HepG2 (cell line): ENCODE measurements around the gene NUDT3. TPM values are rescaled to one million over a fixed set of nuclear protein-coding genes. Genes with fewer than 3 reads are reported as not detected.
A peak's percentile ranks its signal among the peaks of the same experiment; 100 is the strongest.

Experiments
- HOXA7 ChIP-seq: sonication (generic); formaldehyde crosslinking; IDR thresholded peaks from 2 replicates; pipeline ENCODE4 v1.8.1; 2022; ENCODE audit warnings: mild to moderate bottlenecking, missing genetic modification reagents, moderate library complexity
- KLF16 ChIP-seq, 2 experiments: sonication (generic) in 1 of 2; formaldehyde crosslinking in 1 of 2; IDR thresholded peaks; 2 replicates each; pipeline versions ENCODE4 v1.6.1 to v1.8.0; 2016 to 2023; ENCODE audit warnings: missing genetic modification reagents in 2 of 2, missing compliant biosample characterization in 1 of 2
- MED1 ChIP-seq: sonication (generic); formaldehyde crosslinking; IDR thresholded peaks from 2 replicates; pipeline ENCODE4 v1.4.0; 2020; ENCODE audit warnings: missing genetic modification reagents
- MIXL1 ChIP-seq: IDR thresholded peaks from 2 replicates; pipeline ENCODE4 v1.6.1; 2016
- NFE2L2 ChIP-seq: fragments of 150-350 bp; IDR thresholded peaks from 2 replicates; pipeline ENCODE4 v1.6.1; 2014; ENCODE audit warnings: low read length
- PAX8 ChIP-seq: sonication (generic); formaldehyde crosslinking; IDR thresholded peaks from 2 replicates; pipeline ENCODE4 v1.8.0; 2022; ENCODE audit warnings: mild to moderate bottlenecking, missing genetic modification reagents, borderline replicate concordance
- STAG1 ChIP-seq: sonication (generic); formaldehyde crosslinking; IDR thresholded peaks from 2 replicates; pipeline ENCODE4 v1.4.0; 2020; ENCODE audit warnings: missing genetic modification reagents
- ZKSCAN8 ChIP-seq: IDR thresholded peaks from 2 replicates; pipeline ENCODE4 v1.6.1; 2016; ENCODE audit warnings: borderline replicate concordance, missing genetic modification reagents, missing compliant biosample characterization
- ZNF343 ChIP-seq: sonication (generic); formaldehyde crosslinking; IDR thresholded peaks from 2 replicates; pipeline ENCODE4 v1.4.0; 2020; ENCODE audit warnings: mild to moderate bottlenecking, missing genetic modification reagents
- ZNF766 ChIP-seq: sonication (generic); formaldehyde crosslinking; IDR thresholded peaks from 2 replicates; pipeline ENCODE4 v1.5.0; 2020; ENCODE audit warnings: missing genetic modification reagents, borderline replicate concordance
- polyA plus RNA-seq, 8 experiments: library from polyadenylated mRNA; depleted of rRNA in 3 of 8; stranded (reverse) in 7 of 8; unstranded in 1 of 8; fragments of >200 nt; fragmentation: Illumina TruSeq in 4 of 8; extraction: Trizol in 4 of 8; gene quantifications; 2 replicates each; pipeline versions ENCODE4 v1.2.1 to v1.2.3, GENCODE V29; 2011 to 2016; ENCODE audit warnings: low read depth in 4 of 8, missing spikeins in 1 of 8, mixed read lengths in 1 of 8; ENCODE audit not compliant: insufficient read depth in 1 of 8
- total RNA-seq, 5 experiments: library from RNA; depleted of rRNA; stranded (reverse); fragments of >200 nt; fragmentation: Illumina TruSeq; extraction: Trizol; gene quantifications; 2 replicates each; pipeline ENCODE4 v1.2.3, GENCODE V29; 2016; ENCODE audit warnings: low read depth in 1 of 5
- TF ChIP-seq, protein P1 (sequence below): sonication (generic); formaldehyde crosslinking; IDR thresholded peaks from 2 replicates; pipeline ENCODE4 v1.4.0; 2020; ENCODE audit warnings: missing genetic modification reagents, borderline replicate concordance
- TF ChIP-seq, protein P2 (sequence below): sonication (generic); formaldehyde crosslinking; IDR thresholded peaks from 2 replicates; pipeline ENCODE4 v1.4.0; 2020; ENCODE audit warnings: mild to moderate bottlenecking, missing genetic modification reagents, borderline replicate concordance
- TF ChIP-seq, protein P3 (sequence below): sonication (generic); formaldehyde crosslinking; IDR thresholded peaks from 2 replicates; pipeline ENCODE4 v1.4.0; 2020; ENCODE audit warnings: missing genetic modification reagents
- TF ChIP-seq, protein P4 (sequence below): sonication (generic); formaldehyde crosslinking; IDR thresholded peaks from 2 replicates; pipeline ENCODE4 v1.5.0; 2020; ENCODE audit warnings: mild to moderate bottlenecking, missing genetic modification reagents
- TF ChIP-seq, protein P5 (sequence below): sonication (generic); formaldehyde crosslinking; IDR thresholded peaks from 2 replicates; pipeline ENCODE4 v1.8.1; 2023; ENCODE audit warnings: mild to moderate bottlenecking, missing genetic modification reagents
- TF ChIP-seq, protein P6 (sequence below): sonication (generic); formaldehyde crosslinking; IDR thresholded peaks from 2 replicates; pipeline ENCODE4 v1.4.0; 2020; ENCODE audit warnings: missing genetic modification reagents
- TF ChIP-seq, protein P7 (sequence below): sonication (generic); formaldehyde crosslinking; conservative IDR thresholded peaks from 2 replicates; pipeline ENCODE4 v1.5.0; 2020; ENCODE audit warnings: missing genetic modification reagents

NUDT3 gene
- total and polyA plus RNA-seq, 2 of the 13 experiments (the other 11 are each of a cell fraction or from before 2014, with no cell fraction given), result 20.2 to 20.6 TPM

DNA sequence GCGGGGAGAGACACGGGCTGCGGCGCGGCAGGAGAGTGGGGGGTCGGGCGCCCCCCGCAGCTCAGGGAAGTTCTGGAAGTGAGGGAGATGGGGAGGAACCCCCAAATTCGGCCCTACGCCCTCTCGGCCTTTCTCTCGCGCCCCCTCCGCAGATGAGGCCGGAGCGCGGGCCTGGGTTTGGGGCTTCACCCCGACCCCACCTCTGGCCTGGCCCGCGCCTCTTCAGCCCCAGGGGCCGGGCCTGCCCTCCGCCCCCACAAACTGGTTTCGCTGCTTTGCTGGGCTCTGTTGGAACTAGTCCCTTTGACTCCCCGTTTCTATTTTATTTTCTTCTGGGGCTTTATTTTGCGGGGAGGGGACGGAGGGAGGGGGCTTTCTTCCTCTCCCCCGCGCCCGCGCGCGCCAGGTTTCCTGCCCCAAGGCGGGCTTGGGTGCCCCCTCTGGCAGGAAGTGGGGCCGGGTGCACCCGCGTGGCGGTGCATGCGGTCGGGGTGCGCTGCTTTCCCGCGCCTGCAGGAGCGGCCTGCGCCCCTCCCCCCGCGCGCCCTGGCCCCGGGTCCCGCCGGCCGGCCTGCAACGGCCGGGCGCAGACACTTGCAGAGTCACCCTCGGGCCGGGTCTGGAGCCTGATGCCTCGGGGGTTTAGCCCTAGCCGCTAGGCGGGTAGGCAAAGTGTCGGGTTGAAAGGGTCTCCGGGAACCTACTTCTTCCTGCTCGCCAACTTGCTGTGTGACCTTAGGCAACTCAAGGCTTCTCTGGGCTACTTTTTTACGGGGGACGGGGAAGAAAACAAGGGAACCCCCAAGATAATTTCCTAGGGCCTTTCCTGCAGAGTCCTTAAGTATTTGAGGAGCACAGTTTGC, 154.5 kb downstream of the NUDT3 start (continued):
- TF ChIP-seq, protein P1, sequence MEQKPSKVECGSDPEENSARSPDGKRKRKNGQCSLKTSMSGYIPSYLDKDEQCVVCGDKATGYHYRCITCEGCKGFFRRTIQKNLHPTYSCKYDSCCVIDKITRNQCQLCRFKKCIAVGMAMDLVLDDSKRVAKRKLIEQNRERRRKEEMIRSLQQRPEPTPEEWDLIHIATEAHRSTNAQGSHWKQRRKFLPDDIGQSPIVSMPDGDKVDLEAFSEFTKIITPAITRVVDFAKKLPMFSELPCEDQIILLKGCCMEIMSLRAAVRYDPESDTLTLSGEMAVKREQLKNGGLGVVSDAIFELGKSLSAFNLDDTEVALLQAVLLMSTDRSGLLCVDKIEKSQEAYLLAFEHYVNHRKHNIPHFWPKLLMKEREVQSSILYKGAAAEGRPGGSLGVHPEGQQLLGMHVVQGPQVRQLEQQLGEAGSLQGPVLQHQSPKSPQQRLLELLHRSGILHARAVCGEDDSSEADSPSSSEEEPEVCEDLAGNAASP, result peak; percentile 49; the same call in 1 of the 2 replicates
- TF ChIP-seq, protein P2, sequence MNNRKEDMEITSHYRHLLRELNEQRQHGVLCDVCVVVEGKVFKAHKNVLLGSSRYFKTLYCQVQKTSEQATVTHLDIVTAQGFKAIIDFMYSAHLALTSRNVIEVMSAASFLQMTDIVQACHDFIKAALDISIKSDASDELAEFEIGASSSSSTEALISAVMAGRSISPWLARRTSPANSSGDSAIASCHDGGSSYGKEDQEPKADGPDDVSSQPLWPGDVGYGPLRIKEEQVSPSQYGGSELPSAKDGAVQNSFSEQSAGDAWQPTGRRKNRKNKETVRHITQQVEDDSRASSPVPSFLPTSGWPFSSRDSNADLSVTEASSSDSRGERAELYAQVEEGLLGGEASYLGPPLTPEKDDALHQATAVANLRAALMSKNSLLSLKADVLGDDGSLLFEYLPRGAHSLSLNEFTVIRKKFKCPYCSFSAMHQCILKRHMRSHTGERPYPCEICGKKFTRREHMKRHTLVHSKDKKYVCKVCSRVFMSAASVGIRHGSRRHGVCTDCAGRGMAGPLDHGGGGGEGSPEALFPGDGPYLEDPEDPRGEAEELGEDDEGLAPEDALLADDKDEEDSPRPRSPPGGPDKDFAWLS (CRISPR knock-in tag), result peak; percentile 88; the same call in 1 of the 2 replicates
- TF ChIP-seq, protein P3, sequence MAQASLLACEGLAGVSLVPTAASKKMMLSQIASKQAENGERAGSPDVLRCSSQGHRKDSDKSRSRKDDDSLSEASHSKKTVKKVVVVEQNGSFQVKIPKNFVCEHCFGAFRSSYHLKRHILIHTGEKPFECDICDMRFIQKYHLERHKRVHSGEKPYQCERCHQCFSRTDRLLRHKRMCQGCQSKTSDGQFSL, result peak; percentile 92
- TF ChIP-seq HOXA7 (no peak), ZNF343 (CRISPR knock-in tag) (peak; percentile 88; the same call in 1 of the 2 replicates), NFE2L2 (no peak), MED1 (CRISPR knock-in tag) (peak; percentile 70), ZNF766 (CRISPR knock-in tag) (peak; percentile 98), MIXL1 (CRISPR knock-in tag) (peak; percentile 78), ZKSCAN8 (CRISPR knock-in tag) (no peak), PAX8 (CRISPR knock-in tag) (peak; percentile 67; the same call in 1 of the 2 replicates), KLF16 (CRISPR knock-in tag; IDR thresholded peaks at IDR 0.05) (peak; percentile 38 to 67; a peak in 1 of 4 replicates), STAG1 (CRISPR knock-in tag) (peak; percentile 50)
- TF ChIP-seq, protein P4, sequence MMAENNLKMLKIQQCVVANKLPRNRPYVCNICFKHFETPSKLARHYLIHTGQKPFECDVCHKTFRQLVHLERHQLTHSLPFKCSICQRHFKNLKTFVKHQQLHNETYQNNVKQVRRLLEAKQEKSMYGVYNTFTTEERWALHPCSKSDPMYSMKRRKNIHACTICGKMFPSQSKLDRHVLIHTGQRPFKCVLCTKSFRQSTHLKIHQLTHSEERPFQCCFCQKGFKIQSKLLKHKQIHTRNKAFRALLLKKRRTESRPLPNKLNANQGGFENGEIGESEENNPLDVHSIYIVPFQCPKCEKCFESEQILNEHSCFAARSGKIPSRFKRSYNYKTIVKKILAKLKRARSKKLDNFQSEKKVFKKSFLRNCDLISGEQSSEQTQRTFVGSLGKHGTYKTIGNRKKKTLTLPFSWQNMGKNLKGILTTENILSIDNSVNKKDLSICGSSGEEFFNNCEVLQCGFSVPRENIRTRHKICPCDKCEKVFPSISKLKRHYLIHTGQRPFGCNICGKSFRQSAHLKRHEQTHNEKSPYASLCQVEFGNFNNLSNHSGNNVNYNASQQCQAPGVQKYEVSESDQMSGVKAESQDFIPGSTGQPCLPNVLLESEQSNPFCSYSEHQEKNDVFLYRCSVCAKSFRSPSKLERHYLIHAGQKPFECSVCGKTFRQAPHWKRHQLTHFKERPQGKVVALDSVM, result peak; percentile 50; the same call in 1 of the 2 replicates
- TF ChIP-seq, protein P5, sequence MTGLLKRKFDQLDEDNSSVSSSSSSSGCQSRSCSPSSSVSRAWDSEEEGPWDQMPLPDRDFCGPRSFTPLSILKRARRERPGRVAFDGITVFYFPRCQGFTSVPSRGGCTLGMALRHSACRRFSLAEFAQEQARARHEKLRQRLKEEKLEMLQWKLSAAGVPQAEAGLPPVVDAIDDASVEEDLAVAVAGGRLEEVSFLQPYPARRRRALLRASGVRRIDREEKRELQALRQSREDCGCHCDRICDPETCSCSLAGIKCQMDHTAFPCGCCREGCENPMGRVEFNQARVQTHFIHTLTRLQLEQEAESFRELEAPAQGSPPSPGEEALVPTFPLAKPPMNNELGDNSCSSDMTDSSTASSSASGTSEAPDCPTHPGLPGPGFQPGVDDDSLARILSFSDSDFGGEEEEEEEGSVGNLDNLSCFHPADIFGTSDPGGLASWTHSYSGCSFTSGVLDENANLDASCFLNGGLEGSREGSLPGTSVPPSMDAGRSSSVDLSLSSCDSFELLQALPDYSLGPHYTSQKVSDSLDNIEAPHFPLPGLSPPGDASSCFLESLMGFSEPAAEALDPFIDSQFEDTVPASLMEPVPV, result peak; percentile 98
- TF ChIP-seq, protein P6, sequence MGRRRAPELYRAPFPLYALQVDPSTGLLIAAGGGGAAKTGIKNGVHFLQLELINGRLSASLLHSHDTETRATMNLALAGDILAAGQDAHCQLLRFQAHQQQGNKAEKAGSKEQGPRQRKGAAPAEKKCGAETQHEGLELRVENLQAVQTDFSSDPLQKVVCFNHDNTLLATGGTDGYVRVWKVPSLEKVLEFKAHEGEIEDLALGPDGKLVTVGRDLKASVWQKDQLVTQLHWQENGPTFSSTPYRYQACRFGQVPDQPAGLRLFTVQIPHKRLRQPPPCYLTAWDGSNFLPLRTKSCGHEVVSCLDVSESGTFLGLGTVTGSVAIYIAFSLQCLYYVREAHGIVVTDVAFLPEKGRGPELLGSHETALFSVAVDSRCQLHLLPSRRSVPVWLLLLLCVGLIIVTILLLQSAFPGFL, result peak; percentile 66; the same call in 1 of the 2 replicates
- TF ChIP-seq, protein P7, sequence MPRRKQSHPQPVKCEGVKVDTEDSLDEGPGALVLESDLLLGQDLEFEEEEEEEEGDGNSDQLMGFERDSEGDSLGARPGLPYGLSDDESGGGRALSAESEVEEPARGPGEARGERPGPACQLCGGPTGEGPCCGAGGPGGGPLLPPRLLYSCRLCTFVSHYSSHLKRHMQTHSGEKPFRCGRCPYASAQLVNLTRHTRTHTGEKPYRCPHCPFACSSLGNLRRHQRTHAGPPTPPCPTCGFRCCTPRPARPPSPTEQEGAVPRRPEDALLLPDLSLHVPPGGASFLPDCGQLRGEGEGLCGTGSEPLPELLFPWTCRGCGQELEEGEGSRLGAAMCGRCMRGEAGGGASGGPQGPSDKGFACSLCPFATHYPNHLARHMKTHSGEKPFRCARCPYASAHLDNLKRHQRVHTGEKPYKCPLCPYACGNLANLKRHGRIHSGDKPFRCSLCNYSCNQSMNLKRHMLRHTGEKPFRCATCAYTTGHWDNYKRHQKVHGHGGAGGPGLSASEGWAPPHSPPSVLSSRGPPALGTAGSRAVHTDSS, result no peak
